ENCODE measurements around the gene FITM1.

FITM1 gene

DNA sequence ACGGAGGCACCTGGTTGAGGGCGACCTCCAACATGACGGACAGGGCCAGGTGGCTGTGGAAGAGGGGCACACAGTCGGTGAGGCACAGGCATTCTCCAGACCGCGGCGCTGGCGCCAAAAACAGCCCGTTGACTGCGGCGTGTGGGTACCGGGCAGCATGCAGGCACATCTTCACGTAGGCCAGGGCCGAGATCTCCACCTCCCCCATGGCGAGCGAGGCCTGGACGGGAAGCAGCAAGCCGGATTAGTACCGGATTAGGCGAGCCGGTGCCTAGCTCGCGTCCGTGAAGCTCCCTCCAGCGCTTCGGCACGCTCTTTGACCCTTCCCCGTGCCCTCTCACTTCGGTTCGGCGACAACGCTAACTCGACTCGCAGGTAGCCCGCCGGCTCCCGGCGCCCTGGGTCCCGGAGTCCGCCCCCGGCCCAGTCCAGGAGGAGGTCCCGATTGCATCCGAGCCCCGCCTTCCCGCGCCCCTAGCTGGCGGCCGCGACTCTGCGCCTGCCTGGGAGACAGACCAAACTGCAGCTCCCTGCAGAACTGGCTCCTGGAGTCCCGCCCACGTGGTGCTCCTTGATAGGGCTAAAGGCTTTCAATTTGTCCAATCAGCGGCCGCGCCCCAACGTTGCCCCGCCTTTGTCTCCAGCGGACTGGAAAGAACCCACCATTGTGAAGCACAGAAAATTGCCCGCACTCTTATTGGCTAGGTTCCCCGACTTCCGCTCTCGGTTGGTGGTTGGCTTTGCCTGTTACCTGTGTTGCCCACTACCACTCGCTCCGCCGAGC lies 10.8 kb downstream of the FITM1 start, which contains the start of gene EMC9:
TSS of gene EMC9 (minus strand) at position 495 of the 784 bp plus-strand sequence. CDS start at position 208, 287 bp downstream.
- peak; percentile 99 for DNase-seq

DNA sequence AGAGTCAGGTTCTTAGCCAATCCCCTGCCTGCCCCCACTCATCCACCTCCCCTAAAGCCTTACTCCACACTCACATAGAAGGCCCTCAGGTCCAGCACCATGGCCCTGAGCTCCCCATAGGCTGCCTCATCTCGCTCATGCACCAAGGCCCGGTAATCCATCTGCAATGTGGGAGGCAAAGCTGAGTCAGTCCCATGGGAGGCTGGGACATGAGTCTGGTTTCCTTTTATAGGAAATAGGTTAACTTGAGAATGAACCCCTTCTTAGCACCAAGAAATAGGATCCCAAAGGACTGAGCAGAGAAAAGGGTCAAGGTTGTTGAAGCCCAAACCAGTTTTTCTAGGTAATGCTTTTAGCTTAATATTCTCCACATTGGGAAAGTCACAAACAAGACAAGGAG lies 13.1 kb downstream of the FITM1 start:
- DNase-seq: no peak

DNA sequence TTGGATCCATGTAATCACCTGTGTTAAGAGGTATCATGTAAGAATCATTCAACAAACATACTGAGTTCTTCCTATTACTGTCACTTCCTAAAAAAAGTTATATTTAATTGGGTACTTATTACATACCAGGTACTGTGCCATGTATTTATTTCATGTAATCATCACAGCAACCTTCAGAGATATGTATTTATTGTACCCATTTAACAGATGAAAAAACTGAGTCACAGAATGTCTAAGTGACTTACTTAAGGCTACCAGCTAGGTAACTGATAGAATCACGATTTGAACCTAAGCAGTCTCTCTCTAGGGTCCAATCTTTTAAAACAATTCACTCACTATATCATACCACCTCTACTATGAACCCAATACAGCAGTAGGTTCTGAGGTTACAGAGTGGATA lies 14.0 kb downstream of the FITM1 start:
- no peak for DNase-seq

DNA sequence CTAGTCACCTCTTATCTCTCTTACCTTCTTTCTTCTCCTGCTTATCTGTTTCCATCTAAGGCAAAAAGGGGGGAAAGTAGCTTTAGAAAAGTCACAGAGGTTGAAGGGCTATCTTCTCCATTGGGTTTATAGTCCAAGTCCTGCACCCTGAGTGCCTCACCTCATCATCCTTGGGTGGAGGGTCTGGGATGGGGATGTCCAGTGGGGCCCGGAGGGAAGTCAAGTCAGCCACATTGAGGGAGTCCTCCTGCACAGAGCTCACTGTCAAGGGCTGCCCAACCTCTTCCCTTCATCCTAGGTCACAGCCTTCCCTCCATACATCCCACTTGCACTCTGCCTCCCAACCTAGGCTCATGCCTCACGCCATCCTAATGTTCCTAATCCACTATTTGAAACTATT lies 14.8 kb downstream of the FITM1 start:
- DNase-seq: no peak

DNA sequence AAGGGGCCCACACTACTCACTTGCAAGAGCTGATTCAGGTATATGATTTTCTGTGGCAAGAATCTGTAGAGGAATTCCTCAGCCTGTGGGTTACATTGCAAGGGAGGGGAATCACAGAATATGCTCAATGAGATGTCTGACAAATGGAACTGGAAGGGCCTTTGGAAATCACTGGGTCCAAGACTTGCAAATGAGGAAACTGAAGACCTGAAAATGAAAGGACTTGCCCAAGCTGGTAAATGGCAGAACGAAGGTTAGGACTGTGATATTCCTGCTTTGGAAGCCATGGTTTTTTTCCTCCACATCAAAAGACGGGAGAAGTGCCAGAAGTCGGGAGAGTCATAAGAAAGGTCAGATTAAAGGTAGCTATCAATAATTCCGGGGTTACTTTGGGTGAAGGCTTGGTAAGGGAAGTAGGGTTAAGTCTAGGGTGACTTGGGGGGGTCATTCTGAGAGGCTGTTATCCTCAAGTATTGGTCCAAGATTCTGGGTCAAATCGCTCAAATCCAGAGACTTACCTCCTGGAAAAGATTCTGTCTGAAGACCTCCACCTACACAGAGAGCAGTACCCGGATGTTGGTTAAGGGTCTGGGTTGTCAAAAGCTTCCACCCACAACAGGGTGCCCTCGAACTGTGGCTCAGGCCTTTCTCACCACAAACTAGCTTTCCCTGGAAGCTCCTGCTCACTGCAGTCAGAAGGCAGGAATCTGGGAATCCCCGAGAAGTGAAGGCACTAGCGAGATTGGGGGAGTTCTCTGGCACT lies 15.4 kb downstream of the FITM1 start:
- DNase-seq: no peak

DNA sequence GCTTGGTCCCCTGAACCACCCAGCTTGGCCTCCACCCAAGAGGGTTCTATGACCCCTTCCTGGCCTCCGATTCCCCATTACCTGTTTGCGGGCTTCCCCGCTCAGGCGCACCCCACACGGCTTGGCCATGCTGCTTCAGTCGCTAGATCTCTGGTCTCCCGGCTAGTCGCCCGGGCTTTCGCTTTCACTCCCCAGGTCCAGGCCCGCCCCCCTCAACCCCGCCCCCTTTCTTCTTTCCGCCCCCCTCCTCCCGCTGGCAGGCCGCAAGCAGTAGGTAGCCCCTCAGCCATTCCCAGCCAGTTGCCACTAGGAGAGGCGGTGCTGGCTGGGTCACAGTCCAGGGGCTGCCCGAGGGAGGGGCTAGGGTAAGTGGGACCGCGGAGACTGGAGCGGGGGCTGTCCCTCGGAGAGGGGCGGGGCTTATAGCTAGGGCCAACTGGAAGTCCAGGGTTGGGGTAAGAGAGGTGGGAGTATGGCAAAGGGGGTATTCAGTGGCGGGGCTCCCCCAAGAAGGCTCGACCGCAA lies 16.1 kb downstream of the FITM1 start, which contains the start of gene PSME2:
TSS of gene PSME2 (minus strand) at position 158 of the 525 bp plus-strand sequence. CDS start at position 129, 29 bp downstream.
- DNase-seq: peak; percentile 96

DNA sequence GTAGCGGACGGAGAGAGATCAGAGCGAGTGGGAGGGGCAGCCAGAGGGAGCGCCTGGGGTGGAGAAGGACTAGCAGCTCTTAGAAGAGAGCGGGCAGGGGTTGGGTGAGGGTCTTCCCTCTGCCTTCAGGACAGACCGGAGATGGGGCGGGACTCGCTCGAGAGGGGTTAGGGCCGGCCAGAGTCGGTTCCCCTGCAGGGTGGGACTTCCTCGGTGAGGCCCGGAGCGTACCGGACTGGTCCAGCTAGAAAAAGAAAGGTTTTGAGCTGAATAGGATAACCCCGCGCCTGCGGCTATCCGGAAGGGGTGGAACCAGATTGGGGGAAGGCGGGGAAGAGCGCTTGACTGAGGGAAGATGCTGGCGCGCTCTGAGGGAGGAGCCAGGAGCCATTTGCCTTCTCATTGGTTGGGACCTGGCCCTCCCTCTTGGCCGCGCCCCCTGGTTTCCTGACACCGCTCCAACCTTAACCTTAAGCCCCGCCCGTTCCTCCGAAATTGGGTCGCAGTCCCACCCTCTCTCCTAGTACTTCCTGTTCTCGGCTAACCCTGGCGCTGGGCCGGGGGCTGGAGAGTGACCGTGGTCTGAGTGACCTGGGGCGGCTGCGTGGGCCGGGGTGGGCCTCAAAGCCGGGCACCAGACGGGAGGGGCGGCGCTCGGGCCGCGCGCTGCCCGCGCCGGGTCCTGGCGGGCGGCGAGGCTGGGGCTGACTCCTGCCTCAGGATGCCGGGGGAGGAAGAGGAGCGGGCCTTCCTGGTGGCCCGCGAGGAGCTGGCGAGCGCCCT lies 16.7 kb downstream of the FITM1 start, which contains the start of gene RNF31:
TSS of gene RNF31 (plus strand) at position 521 of the 783 bp plus-strand sequence. CDS start at position 722, 201 bp downstream.
- DNase-seq: peak; percentile 94

DNA sequence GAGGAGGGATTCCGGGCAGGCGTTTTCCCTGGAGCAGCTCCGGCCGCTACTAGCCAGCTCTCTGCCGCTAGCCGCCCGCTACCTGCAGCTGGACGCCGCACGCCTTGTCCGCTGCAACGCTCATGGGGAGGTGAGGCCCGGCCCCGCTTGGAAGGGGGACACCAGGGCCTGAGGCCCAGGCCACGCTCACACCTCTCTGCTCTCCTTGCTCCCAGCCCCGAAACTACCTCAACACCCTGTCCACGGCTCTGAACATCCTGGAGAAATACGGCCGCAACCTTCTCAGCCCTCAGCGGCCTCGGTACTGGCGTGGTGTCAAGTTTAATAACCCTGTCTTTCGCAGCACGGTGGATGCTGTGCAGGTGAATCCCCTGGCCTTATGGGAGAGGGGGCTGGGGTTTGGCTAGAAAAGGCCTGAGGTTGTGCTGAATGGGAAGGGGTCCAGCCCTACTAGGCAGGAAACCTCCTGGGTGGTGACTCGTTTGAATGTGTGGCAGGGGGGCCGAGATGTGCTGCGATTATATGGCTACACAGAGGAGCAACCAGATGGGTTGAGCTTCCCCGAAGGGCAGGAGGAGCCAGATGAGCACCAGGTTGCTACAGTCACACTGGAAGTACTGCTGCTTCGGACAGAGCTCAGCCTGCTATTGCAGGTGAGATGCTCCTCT lies 17.4 kb downstream of the FITM1 start:
- DNase-seq: peak; percentile 33

DNA sequence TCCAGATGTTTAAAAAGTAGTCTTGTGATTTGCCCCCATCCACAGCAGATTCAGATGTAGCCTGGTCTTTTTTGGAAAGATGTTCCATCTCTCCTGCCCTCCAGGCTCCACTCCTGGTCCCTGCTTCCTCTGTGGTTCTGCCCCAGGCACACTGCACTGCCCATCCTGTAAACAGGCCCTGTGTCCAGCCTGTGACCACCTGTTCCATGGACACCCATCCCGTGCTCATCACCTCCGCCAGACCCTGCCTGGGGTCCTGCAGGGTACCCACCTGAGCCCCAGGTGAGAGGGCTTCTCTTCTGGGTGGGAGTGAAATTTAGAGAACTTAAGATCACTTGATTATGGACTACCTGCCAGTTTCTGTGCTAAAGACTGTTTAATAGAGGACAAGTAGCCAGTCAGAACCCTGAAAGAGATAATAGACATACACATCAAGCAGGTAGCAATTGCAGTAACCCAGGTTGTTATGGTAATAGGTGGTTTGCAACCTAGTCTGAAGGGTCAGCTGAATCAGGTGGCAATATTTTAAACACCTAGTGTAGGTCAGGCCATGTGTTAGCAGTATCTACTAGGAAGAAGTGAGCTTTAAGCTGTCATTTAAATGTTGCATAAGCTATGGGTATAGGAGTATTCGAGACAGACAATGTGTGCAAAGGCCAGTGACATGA lies 19.0 kb downstream of the FITM1 start:
- DNase-seq: no peak

DNA sequence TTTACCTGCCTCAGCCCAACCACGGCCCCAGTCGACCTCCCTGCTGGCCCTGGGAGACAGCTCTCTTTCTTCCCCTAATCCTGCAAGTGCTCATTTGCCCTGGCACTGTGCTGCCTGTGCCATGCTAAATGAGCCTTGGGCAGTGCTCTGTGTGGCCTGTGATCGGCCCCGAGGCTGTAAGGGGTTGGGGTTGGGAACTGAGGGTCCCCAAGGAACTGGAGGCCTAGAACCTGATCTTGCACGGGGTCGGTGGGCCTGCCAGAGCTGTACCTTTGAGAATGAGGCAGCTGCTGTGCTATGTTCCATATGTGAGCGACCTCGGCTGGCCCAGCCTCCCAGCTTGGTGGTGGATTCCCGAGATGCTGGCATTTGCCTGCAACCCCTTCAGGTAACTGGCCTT lies 19.6 kb downstream of the FITM1 start:
- DNase-seq: no peak

DNA sequence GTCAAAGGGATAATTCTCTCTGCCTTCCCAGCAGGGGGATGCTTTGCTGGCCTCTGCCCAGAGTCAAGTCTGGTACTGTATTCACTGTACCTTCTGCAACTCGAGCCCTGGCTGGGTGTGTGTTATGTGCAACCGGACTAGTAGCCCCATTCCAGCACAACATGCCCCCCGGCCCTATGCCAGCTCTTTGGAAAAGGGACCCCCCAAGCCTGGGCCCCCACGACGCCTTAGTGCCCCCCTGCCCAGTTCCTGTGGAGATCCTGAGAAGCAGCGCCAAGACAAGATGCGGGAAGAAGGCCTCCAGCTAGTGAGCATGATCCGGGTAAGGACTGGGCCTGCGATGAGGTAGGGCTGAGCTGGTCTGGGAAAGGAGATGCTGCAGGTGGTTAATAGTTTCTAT lies 20.1 kb downstream of the FITM1 start:
- no peak for DNase-seq

DNA sequence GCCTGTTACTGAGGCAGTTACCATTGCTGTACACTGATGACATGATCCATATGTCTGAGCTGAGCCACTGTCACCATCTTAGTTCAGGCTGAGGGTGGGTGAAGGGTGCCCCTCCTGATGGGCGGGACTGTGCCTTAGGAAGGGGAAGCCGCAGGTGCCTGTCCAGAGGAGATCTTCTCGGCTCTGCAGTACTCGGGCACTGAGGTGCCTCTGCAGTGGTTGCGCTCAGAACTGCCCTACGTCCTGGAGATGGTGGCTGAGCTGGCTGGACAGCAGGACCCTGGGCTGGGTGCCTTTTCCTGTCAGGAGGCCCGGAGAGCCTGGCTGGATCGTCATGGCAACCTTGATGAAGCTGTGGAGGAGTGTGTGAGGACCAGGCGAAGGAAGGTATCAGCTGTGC lies 20.5 kb downstream of the FITM1 start:
- no peak for DNase-seq

DNA sequence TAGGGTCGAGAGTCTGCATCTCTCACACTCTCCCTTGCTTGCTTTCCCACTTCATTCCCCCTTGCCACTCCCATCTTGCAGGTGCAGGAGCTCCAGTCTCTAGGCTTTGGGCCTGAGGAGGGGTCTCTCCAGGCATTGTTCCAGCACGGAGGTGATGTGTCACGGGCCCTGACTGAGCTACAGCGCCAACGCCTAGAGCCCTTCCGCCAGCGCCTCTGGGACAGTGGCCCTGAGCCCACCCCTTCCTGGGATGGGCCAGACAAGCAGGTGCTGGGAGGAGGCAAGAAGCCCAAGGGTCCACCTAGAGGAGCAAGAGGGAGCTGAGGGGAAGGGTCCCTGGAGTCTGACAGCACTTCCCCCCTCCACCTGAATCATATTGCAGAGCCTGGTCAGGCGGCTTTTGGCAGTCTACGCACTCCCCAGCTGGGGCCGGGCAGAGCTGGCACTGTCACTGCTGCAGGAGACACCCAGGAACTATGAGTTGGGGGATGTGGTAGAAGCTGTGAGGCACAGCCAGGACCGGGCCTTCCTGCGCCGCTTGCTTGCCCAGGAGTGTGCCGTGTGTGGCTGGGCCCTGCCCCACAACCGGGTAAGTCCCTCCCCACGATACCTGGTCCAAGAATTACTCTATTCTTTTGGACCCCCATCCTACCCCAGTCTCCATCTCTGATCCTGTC lies 21.1 kb downstream of the FITM1 start:
- no peak for DNase-seq

DNA sequence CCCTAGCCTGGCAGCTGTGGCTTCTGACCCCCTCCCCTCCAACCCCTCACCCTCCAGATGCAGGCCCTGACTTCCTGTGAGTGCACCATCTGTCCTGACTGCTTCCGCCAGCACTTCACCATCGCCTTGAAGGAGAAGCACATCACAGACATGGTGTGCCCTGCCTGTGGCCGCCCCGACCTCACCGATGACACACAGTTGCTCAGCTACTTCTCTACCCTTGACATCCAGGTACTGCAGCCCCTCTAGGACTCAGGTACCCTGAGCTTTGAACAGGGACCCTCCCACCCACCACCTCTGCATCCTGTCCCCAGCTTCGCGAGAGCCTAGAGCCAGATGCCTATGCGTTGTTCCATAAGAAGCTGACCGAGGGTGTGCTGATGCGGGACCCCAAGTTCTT lies 24.6 kb downstream of the FITM1 start:
- no peak for DNase-seq

DNA sequence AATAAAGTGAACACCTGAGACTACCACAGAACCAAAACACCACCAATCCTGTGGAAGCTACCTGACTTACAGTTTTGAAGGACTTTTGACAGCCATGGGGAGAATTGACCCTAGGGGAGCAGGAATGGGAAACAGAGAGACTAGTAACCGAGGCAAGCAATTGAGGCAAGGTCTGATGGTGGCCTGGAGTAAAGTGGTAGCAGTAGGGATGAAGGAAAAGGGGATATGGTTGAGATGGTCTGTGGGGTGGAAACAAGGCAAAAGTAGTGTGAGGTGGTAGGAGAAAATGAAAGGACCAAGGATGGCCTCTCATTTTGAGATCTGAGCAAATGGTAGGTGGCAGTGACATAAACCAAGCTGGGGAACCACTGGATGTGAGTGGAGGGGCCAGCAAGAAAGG lies 26.4 kb downstream of the FITM1 start:
- DNase-seq: no peak

DNA sequence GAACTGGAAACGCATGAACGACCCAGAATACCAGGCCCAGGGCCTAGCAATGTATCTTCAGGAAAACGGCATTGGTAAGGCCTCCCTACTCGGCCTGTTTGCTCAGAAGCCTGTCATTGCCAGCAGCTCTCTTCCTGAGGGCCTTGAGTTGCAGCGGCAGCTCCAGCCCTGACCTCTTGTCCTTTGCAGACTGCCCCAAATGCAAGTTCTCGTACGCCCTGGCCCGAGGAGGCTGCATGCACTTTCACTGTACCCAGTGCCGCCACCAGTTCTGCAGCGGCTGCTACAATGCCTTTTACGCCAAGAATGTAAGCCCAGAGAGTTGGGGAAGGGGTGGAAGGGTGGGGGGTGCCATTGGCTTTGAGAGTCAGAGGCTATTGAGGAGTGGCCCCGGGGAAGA lies 26.9 kb downstream of the FITM1 start:
- DNase-seq: no peak

DNA sequence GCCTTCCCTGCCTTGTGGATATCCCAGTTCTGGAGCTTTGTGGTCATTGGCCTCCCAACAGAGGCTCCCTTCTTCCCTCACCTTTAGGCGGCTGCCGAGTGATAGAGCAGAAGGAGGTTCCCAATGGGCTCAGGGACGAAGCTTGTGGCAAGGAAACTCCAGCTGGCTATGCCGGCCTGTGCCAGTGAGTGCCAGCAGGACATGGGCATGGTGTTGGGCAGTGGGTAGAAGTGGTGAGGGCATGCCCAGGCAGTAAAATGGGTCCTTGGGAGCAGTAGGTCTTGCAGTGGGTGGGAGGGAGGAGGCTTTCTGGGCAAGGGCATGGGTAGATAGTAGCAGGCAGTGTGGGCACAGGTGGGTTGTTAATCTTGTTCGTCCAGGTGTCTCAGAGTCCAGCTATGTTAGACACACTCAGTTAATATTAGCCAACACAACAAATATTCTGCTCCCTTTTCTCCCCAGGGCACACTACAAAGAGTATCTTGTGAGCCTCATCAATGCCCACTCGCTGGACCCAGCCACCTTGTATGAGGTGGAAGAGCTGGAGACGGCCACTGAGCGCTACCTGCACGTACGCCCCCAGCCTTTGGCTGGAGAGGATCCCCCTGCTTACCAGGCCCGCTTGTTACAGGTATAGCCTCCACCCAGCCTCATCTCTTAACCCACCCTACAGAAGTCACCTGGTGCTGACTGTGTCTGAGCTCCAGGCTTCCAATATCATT lies 29.5 kb downstream of the FITM1 start:
- DNase-seq: no peak

DNA sequence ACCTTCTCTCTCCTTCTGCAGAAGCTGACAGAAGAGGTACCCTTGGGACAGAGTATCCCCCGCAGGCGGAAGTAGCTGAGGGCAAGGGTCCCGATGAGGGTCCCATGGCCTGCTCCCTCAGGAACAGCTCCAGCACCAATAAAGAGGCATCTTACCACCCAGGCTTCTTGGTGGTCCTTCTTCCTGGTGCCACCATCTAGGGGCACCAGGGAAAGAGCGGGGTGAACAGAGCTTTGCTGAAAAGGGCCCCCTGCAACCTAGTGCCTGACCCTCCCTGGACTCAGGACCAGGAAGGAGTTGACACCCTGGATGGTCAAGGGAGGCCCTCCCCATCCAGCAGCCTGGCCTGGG lies 30.0 kb downstream of the FITM1 start:
- DNase-seq: no peak

DNA sequence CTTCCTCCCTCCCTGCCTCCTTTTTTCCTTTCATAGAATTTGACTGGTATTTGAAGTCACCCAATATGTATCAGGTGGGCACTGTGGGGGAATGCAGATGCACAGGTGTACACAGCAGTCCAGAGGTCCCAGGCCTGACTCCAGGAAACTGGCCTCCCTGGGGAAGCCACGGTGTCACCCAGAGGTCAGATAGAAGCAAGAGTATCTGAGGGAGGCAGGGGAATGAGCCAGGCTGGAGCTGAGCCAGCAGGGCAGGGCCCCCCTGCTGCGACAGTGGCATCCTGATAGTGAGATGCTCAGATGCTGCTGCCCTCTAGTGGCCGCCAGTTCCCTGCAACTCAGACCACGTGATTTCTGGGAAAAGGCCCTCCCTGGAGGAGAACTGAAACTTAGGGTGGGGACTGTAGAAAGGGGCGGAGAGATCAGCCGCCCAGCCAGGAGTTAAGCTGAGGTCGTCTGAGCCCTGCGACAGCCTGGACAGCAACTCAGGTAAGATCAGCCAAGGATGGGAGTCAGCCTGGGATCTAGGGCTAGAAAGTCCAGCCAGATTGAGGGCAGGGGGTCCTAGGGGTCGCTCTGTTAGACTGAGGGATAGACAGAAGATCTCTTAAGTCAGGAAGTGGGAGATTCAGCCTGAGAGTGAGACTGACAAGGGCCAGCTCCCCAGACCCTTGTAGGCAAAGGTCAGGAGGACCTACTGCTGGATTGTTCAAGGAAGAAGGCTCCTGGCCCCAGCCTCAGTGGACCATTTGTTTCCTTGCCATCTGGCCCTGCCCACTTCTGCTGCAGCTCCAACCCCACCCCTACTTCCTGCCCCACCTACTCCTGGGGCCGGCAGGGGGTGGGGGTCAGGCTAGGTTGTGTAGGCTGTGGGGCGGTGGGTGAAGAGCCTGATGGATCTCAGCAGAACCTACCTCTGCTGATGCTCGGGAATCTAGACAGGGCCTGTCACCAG lies 30.7 kb downstream of the FITM1 start, which contains the start of gene IRF9:
TSS of gene IRF9 (plus strand) at position 416 of the 955 bp plus-strand sequence. CDS start 880 bp downstream, outside the sequence.
- DNase-seq: peak; percentile 92
